GM18505 (cell line): ENCODE measurements around the gene PASK.

Experiments used
- ATAC-seq: cut with Tn5 transposase; IDR thresholded peaks from one replicate; pipeline ENCODE4 v1.9.1; 2021; ENCODE audit not compliant: unreplicated experiment
- POLR2A ChIP-seq: IDR thresholded peaks from 4 replicates; pipeline ENCODE4 v1.6.1; 2011; ENCODE audit warnings: borderline replicate concordance; ENCODE audit not compliant: insufficient read depth, insufficient read length; ENCODE audit errors: extremely low read depth

Gene PASK

GRCh38 chr2:241065355-241065803 is 83.9 kb downstream of the PASK start:
- no peak for TF ChIP-seq POLR2A
- ATAC-seq, result no peak

DNA sequence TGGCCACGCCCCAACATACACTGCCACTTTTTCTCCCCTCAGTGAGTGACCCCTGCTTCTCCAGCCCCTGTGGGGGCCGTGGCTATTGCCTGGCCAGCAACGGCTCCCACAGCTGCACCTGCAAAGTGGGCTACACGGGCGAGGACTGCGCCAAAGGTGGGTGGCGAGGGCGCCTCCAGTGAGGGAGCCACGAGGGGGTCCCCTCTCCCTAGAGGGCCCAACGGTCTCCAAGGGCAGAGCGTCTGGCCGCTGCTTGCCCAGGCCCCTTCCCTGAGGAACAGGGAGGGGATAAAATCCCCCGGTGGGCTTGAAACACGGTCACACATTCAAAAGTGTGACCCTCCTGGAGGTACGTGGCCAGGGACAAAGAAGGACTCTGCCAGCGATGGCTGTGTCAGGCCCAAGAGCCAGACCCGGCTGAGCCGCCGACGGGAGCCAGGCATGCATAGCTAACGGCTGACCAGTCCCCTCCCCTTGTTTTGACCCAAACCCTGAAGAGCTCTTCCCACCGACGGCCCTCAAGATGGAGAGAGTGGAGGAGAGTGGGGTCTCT is 84.4 kb downstream of the PASK start:
- no peak for ATAC-seq

GRCh38 chr2:241064008-241064801 is 85.1 kb downstream of the PASK start:
- TF ChIP-seq POLR2A, result no peak
- ATAC-seq, result no peak

More for the DNA sequence above, 84.4 kb downstream of the PASK start:
- TF ChIP-seq POLR2A, result no peak

- no peak for TF ChIP-seq POLR2A
- no peak for ATAC-seq
Observed at GRCh38 chr2:241063587-241063986, 85.7 kb downstream of the PASK start.

- no peak for TF ChIP-seq POLR2A
- ATAC-seq, result no peak
Observed at GRCh38 chr2:241063093-241063551, 86.2 kb downstream of the PASK start.

GRCh38 chr2:241062389-241063092 is 86.7 kb downstream of the PASK start:
- no peak for TF ChIP-seq POLR2A
- no peak for ATAC-seq

DNA sequence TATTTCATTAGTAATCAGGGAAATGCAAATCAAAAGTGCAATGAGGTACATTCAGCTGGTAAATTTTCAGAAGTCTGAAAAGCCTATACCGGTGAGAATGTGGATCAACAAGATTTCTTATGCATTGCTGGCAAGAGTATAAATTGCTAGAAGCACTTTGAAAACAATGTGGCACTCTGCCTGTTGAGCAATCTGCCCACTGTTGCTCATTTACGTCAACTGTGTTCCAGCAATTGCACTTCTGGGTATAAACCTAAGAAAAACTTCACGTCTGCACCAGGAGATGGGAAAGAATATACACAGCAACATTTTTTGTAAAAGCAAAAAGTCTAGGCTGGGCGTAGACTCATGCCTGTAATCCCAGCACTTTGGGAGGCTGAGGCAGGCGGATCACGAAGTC is 88.0 kb downstream of the PASK start:
- ATAC-seq, result no peak

More for the DNA sequence above, 88.0 kb downstream of the PASK start:
- TF ChIP-seq POLR2A, result no peak
